GM18870 (cell line): ENCODE measurements around the gene FGD3.

Experiments used
- ATAC-seq: cut with Tn5 transposase; IDR thresholded peaks from one replicate; pipeline ENCODE4 v1.9.1; 2021; ENCODE audit warnings: moderate library complexity; ENCODE audit not compliant: unreplicated experiment

FGD3 gene

GRCh38 chr9:93026640-93027039 is 79.3 kb downstream of the FGD3 start:
- ATAC-seq: no peak

DNA sequence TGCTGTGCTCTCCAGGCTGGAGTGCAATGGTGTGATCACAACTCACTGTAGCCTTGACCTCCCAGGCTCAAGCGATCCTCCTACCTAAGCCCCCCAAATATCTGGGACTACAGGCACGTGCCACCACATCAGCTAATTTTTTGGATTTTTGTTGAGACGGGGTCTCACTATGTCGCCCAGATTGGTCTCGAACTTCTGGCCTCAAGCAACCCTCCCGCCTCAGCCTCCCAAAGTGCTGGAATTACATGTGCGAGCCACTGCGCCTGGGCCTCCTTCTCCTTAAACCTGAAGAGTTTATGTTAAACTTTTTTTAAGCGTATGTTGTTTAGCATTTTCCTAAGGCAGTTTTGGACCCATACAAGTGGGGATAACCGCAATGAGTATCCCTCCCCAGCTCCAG is 80.4 kb downstream of the FGD3 start:
- ATAC-seq: no peak

DNA sequence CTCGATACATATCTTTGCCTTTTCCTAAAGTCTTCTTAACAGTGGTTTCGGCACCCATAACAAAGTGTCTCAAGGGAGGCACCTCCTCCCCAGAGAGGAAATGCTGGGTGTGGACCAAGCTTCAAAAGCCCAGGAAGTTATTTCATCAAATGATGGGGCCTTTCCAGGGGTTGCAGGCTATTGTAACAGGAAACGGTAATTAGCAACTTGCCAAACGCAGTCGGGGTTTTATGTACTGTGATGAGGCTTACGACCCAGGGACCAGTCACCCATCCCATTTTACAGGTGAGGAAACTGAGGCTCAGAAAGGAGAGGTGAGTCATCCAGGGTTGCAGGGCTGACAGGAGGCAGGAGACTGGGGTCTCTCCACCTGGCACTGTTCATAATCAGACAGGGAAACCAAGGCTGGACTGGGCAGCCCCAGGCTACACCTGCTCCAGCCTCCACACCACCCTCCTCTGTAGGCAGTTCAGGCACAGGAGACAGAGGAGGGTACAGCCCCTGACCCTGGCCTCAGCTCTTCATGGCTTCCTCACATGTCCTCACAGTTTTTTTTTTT is 81.2 kb downstream of the FGD3 start:
- no peak for ATAC-seq

DNA sequence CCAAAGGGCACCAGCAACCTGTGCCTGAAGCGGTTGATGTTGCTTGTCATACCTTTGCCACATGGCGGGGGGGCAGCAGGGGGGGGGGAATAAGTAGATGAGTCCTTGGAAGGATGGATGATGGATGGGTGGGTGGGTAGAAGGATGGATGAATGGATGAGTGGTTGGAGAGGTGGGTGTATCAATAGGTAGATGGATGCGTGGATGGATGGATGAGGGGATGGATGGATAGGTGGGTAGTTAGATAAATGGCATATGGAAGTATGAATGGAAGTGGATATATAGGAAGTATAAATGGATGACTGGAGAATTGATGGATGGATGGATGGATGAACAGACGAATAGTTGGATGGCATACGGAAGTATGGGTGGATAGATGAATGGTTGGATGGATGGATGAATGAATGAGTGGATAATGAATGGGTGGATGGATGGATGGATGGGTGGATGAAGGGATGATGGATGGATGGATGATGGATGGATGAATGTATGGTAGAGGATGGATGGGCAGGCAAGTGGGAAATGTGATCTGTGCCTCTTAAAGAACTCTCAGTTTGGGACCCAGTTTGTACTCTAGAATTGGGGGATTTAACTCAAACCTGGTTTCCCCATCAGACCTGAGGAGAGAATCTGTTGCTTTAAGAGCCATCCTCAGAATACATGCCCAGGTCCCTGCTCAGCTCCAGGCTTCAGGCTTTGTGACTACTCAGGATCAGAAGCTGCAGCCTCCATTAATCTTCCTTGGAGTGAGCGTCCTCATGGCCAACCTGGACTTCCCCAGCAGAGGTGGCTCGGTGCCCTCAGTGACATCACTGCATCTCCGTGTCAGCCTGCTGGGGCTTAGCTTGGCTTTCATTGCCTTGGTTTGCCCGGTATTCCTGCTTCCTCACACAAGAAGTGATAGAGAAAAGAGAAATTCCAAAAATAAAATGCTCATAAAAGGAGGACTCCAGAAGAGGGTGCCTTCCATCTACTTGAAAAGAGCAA is 83.6 kb downstream of the FGD3 start:
- ATAC-seq: no peak

DNA sequence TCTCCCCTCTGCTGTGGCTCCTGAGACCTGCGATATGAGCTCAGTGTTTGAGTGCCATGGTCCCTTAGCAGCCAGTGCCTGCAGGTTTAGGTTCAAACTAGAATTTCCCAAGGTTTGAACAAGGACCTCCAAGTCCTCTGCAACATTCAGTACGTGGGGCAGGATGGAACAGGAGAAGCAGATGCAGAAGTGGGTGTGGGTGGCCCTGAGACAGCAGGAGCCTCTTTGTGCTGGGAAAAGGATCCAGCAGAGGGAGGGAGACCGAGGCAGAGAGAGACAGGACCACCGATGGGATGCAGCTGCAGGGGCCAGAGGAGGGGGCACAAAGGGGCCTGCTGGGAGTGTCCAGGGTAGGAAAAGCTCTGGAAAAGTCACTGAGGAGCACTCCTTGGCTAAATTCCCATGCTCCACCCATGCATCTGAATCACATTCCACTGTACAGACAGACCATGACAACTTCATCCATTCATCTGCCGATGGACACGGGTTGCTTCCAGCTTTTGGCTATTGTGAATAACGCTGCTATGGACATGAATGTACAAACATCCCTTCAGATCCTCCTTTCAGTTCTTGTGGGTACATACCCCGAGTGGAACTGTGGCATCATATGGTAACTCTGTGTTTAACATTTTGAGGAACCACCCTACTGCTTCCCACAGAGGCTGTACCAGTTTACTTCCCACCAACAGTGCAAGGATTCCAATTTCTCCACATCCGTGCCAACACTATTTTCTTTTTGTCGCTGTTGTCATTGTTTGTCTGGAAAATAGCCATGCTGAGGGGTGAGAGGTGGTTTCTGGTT is 84.5 kb downstream of the FGD3 start:
- ATAC-seq: no peak

GRCh38 chr9:93032545-93032944 is 85.2 kb downstream of the FGD3 start:
- no peak for ATAC-seq

DNA sequence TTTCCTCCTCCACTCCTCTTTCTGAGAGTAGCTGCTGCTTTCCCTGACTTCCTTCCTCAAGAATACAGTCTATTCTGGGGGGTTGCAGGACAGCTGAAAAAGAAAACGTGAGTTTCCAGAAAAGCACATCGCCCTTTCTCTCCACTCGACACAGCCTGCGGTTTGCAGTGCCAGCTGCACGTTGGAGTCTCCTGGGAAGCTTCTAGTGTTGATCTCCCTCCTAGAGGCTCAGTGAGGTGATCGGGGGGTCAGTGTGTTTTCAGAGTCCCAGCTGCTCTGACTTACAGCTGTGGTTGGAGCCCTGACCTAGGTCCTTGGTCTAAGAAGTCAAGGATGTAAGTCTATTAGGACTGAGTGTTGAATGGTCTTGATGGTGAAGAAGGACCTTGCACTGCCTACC is 86.2 kb downstream of the FGD3 start:
- ATAC-seq: no peak

- ATAC-seq: no peak
Measured at GRCh38 chr9:93035106-93035660, 87.9 kb downstream of the FGD3 start.

DNA sequence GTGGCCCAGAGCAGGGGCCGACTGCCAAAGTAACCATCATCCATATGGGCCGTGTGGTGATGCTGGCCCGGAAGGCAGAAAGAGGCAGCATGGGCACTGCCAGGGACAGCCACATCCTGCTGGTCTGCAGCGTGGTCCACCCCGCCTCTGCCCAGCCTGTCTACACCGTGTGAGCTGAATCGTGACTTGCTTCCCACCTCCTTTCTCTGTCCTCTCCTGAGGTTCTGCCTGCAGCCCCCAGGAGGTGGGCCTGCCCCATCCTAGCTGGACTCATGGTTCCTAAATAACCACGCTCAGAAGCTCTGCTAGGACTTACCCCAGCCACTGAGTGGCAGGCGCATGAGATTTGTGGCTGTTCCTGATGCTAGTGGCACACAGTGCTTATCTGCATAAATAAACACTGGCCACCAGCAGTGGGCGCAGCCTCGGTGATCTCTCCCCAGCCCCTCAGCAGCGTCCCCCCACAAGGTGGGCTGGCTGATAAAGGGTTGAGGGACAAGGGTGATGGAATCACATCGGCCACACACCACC is 88.6 kb downstream of the FGD3 start:
- no peak for ATAC-seq

DNA sequence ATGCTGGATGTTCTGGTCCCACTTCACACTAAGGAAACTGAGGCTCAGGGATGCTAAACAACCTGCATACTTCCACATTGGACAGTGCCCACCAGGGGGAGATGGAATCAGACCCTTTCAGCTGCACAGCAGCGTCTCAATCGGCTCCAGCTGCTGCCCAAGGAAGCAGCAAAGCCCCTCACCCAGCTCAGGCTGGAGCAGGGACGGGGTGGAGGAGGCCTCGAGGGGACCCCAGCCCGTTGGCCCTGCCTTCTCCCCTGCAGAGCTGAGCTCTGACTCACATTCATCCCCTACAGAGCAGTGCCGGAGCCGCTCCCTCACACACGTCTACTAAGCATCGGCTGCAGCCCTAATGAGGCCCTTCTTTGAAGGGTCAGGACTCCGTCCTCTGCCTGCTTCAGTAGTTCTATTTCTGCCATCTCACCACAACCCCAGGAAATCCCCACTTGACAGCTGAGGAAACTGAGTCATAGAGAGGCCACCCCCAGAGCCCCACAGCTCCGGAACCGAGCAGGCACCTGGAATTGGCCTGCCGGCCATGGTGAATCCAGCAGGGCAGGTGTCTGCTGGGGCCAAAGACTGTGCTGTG is 89.7 kb downstream of the FGD3 start:
- no peak for ATAC-seq

GRCh38 chr9:93037476-93037971 is 90.2 kb downstream of the FGD3 start:
- ATAC-seq: no peak

GRCh38 chr9:93038918-93039317 is 91.6 kb downstream of the FGD3 start:
- ATAC-seq: no peak

DNA sequence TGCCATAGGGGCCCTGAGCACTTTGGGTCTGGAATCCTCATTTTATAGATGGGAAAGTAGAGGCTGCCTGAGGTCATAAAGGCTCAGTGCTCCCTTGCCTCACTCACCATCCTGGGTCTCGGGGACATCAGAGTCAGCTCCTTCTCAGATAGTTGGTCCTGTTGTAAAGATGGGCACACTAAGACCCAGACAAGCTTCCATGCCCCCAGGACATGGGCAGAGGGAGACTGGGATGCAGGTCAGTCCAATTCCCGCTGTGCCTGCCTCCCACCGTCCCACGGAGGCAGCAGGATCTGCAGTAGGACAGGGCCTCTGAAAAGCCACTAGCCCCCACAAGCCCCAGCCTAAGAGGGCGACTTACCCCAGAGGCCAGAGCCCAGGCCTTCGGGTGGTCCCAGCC is 92.1 kb downstream of the FGD3 start:
- ATAC-seq: no peak

DNA sequence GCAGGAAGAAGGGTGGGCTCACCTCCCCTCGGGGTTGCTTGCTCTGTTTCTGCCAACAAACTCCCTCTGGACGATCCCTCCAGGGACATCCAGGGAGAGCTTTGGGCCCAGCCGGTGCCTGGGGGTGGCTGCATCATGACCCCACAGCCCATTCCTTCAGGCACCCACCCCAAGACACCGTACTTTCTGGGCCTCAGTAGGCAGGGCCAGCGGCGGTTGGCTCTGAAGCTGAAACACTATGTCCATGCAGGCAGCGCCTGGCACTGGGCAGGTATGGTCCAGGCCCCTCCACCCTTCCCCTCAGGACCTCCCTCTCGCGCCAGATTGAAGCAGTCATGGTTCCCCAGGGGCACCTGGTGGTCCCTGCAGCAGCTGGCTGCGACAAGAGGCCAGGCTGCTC is 92.7 kb downstream of the FGD3 start:
- ATAC-seq: no peak

- ATAC-seq: no peak
Measured at GRCh38 chr9:93040409-93040808, 93.1 kb downstream of the FGD3 start.

DNA sequence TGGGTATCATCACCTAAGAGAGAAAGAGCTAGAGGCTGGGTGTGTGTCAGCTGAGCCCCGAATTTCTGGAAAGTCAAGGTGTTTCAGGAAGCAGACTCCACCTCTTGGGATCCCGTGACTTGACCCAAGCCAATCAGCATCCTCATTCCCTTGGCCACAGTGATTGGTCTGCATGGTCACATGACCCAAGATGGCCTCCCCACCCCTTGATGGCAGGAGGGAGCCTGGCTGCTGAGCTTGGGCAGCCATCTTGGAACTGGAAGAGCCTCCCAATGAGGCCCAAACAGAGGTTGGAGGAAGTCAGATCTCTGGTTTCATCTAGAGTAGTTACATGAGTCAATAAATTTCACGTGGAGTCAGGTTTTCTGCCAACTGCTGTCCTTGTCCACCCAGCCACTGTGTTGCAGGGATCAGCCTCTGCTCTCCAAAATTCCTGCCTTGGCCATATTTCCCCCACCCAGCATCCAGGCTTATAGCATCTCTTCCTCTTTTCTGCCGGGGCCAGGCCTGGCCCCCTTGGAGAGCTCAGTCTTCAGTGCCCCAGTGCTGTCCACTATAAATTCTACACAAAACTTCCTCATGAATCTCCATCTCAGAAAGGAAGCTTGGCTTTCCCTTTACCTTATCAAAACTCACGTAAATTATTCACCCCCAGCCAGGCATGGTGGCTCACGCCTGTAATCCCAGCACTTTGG is 93.9 kb downstream of the FGD3 start:
- ATAC-seq: no peak

DNA sequence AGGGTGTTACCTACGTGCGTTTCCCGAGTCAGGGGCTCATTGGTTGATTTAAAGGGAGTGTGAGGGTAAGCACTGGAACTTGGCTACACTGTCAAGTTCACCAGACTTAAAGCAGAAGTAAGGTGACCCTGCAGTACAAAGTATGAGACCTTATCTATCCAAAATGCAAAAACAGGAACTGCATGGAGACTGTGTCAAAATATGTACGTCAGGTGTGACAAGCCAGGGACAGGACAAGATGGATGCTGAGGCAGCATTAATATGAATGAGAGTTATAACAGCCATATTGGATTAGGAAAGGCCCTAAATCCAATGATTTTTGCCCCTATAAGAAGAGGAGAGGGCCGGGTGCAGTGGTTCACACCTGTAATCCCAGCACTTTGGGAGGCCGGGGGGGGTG is 95.8 kb downstream of the FGD3 start:
- no peak for ATAC-seq

DNA sequence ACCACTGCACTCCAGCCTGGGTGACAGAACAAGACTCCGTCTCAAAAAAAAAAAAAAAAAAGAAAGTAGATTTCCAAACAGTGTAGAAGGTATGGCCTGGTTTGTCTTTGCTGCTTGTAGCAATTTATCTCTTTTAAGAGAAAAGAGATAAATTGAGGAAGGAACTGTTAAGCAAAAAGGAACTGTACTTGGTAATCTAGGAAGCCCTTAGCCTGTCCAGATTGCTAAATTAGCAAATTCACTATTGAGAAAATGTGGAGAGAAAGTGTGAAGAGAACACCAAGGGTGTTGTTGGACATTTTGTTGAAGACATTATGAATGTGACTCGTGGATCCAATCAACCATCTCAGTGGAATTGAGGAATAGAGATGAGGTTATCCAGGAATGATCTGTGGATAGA is 98.2 kb downstream of the FGD3 start:
- no peak for ATAC-seq

- ATAC-seq: no peak
Measured at GRCh38 chr9:93048566-93049448, 101.5 kb downstream of the FGD3 start.
